Ishikawa (cell line): ENCODE results near the gene FIGLA.

ENCODE experiments used
- CEBPB ChIP-seq: IDR thresholded peaks from 2 replicates; pipeline ENCODE4 v1.6.1; 2012
- CREB1 ChIP-seq: IDR thresholded peaks from 2 replicates; pipeline ENCODE4 v1.6.1; 2012; ENCODE audit warnings: low read depth
- EGR1 ChIP-seq: IDR thresholded peaks from 2 replicates; pipeline ENCODE4 v1.6.1; 2012
- EP300 ChIP-seq: IDR thresholded peaks from 2 replicates; pipeline ENCODE4 v1.6.1; 2012; ENCODE audit warnings: borderline replicate concordance
- MAX ChIP-seq: IDR thresholded peaks from 2 replicates; pipeline ENCODE4 v1.6.1; 2012
- NFIC ChIP-seq: IDR thresholded peaks from 2 replicates; pipeline ENCODE4 v1.6.1; 2012
- TEAD4 ChIP-seq: IDR thresholded peaks from 2 replicates; pipeline ENCODE4 v1.6.1; 2012
- YY1 ChIP-seq: IDR thresholded peaks from 2 replicates; pipeline ENCODE4 v1.6.1; 2012; ENCODE audit warnings: low read depth

- no peak for TF ChIP-seq MAX
- TF ChIP-seq TEAD4 = no peak
- TF ChIP-seq EP300 = no peak
- TF ChIP-seq YY1 = no peak
- TF ChIP-seq EGR1 = no peak
- TF ChIP-seq NFIC = no peak
- no peak for TF ChIP-seq CREB1
- no peak for TF ChIP-seq CEBPB
These were observed 6.1 kb downstream of the FIGLA start for GRCh38 chr2:70784320-70784719.
